Glomerular visceral epithelial cell (primary cell): Measurements from ENCODE around the gene TMEM37.

Source experiments
- DNase-seq: peaks from one replicate; pipeline ENCODE4 v3.0.0-alpha.2; 2016; ENCODE audit errors: extremely low spot score

TMEM37 gene

GRCh38 chr2:119433636-119434327 is 2.1 kb downstream of the TMEM37 start:
- no peak for DNase-seq

- no peak for DNase-seq
Observed at GRCh38 chr2:119434664-119435063, 3.0 kb downstream of the TMEM37 start.

- no peak for DNase-seq
Observed at GRCh38 chr2:119435081-119435952, 3.7 kb downstream of the TMEM37 start.

- no peak for DNase-seq
Observed at GRCh38 chr2:119435953-119436297, 4.3 kb downstream of the TMEM37 start.

- no peak for DNase-seq
Observed at GRCh38 chr2:119436993-119437772, 5.5 kb downstream of the TMEM37 start.

GRCh38 chr2:119438128-119438656 is 6.5 kb downstream of the TMEM37 start:
- DNase-seq: no peak

- DNase-seq: no peak
Observed at GRCh38 chr2:119438726-119439284, 7.2 kb downstream of the TMEM37 start.

GRCh38 chr2:119439574-119440500 is 8.2 kb downstream of the TMEM37 start:
- no peak for DNase-seq

- no peak for DNase-seq
Observed at GRCh38 chr2:119440501-119440870, 8.8 kb downstream of the TMEM37 start.

GRCh38 chr2:119440873-119441272 is 9.2 kb downstream of the TMEM37 start:
- no peak for DNase-seq

- no peak for DNase-seq
Observed at GRCh38 chr2:119441376-119442225, 9.9 kb downstream of the TMEM37 start.

- DNase-seq: no peak
Observed at GRCh38 chr2:119442226-119442619, 10.6 kb downstream of the TMEM37 start.

GRCh38 chr2:119442850-119443249 is 11.2 kb downstream of the TMEM37 start:
- DNase-seq: no peak

GRCh38 chr2:119446037-119446436 is 14.4 kb downstream of the TMEM37 start:
- no peak for DNase-seq

GRCh38 chr2:119448427-119449141 is 16.9 kb downstream of the TMEM37 start:
- DNase-seq: no peak

GRCh38 chr2:119449521-119449920 is 17.9 kb downstream of the TMEM37 start:
- no peak for DNase-seq

GRCh38 chr2:119451336-119452050 is 19.8 kb downstream of the TMEM37 start:
- no peak for DNase-seq

GRCh38 chr2:119453972-119454593 is 22.4 kb downstream of the TMEM37 start:
- no peak for DNase-seq
